GM18498 (cell line): ENCODE results near the gene GPBAR1.
A peak's percentile ranks its signal among the peaks of the same experiment; 100 is the strongest.

ENCODE experiments used
- ATAC-seq: cut with Tn5 transposase; IDR thresholded peaks from one replicate; pipeline ENCODE4 v1.9.1; 2021; ENCODE audit warnings: mild to moderate bottlenecking, moderate library complexity; ENCODE audit not compliant: unreplicated experiment

Gene GPBAR1

GRCh38 chr2:218284106-218284811, 23.4 kb downstream of the GPBAR1 start:
- ATAC-seq, result peak; percentile 45

GRCh38 chr2:218285604-218286003, 24.8 kb downstream of the GPBAR1 start:
- no peak for ATAC-seq

- ATAC-seq, result peak; percentile 64
Measured at GRCh38 chr2:218286570-218287459, 26.0 kb downstream of the GPBAR1 start.

- no peak for ATAC-seq
Measured at GRCh38 chr2:218289639-218290315, 29.0 kb downstream of the GPBAR1 start.

- ATAC-seq, result peak; percentile 52
Measured at GRCh38 chr2:218290316-218291261, 29.8 kb downstream of the GPBAR1 start.

- no peak for ATAC-seq
Measured at GRCh38 chr2:218291318-218292047, 30.7 kb downstream of the GPBAR1 start.

GRCh38 chr2:218292048-218293014, 31.5 kb downstream of the GPBAR1 start, which contains the start of gene TMBIM1:
Gene TMBIM1 (minus strand): TSS chr2:218292503. CDS start chr2:218282141, 10,362 bp downstream.
- peak; percentile 82 for ATAC-seq

GRCh38 chr2:218293715-218294429, 33.1 kb downstream of the GPBAR1 start:
- ATAC-seq, result no peak

GRCh38 chr2:218294430-218295022, 33.7 kb downstream of the GPBAR1 start:
- ATAC-seq, result no peak

- no peak for ATAC-seq
Measured at GRCh38 chr2:218295029-218295428, 34.2 kb downstream of the GPBAR1 start.

GRCh38 chr2:218296200-218296599, 35.4 kb downstream of the GPBAR1 start:
- ATAC-seq, result no peak

- ATAC-seq, result no peak
Measured at GRCh38 chr2:218296847-218297246, 36.0 kb downstream of the GPBAR1 start.

GRCh38 chr2:218298314-218298875, 37.6 kb downstream of the GPBAR1 start:
- ATAC-seq, result no peak

GRCh38 chr2:218300141-218300540, 39.3 kb downstream of the GPBAR1 start:
- no peak for ATAC-seq

- ATAC-seq, result peak; percentile 72
Measured at GRCh38 chr2:218301176-218301819, 40.5 kb downstream of the GPBAR1 start.

- no peak for ATAC-seq
Measured at GRCh38 chr2:218305383-218305782, 44.6 kb downstream of the GPBAR1 start.
